Measurements from ENCODE around the gene GNAT1.

- no peak for TF ChIP-seq REST (IDR thresholded peaks at IDR 0.05; ENCODE audit: insufficient read depth in 1 of 2, low read depth in 2 of 2, low read length in 2 of 2)
- no peak for TF ChIP-seq SIN3A (IDR thresholded peaks at IDR 0.05; ENCODE audit: borderline replicate concordance, insufficient read depth, low read length)
- TF ChIP-seq POLR2AphosphoS5 (IDR thresholded peaks at IDR 0.05; ENCODE audit: low read depth, low read length) = no peak
- no peak for TF ChIP-seq TAF1 (IDR thresholded peaks at IDR 0.05; ENCODE audit: borderline replicate concordance, insufficient read depth, low read length)
- no peak for TF ChIP-seq FOXP2 (optimal IDR thresholded peaks at IDR 0.05; ENCODE audit: borderline replicate concordance, extremely low read depth, extremely low read length, insufficient read depth)
Measured at GRCh38 chr3:50242851-50243542, 51.6 kb downstream of the GNAT1 start.
